ENCODE measurements around the gene CDH13.

Gene CDH13

GRCh38 chr16:83305092-83305491 lies 678.3 kb downstream of the CDH13 start:
- CTCF ChIA-PET = interaction anchor here (1.5 kb wide), 1 partner anchor 51 kb away, joined by 3 read pairs; no protein-coding TSS in a partner anchor
- Histone ChIP-seq H3K9me3 (ENCODE audit: control insufficient read depth, insufficient read depth, low read depth, low read length) (no peaks in the 10 kb centered on the region), H3K27ac (ENCODE audit: extremely low read depth, low read depth, low read length) (no peak overlapping the region), H3K4me1 (ENCODE audit: control insufficient read depth, insufficient read depth, low read length) (0 out of 2 replicates have a peak, but pooled peaks cover 3% of the 10 kb centered on the region), H3K4me3 (ENCODE audit: low read depth, low read length) (no peak overlapping the region), H3K36me3 (ENCODE audit: control insufficient read depth in 2 of 2, insufficient read depth in 1 of 2, low read length in 2 of 2) (no peaks in the 10 kb centered on the region)
- POLR2A ChIA-PET = no interaction called here
- TF ChIP-seq, protein P1, sequence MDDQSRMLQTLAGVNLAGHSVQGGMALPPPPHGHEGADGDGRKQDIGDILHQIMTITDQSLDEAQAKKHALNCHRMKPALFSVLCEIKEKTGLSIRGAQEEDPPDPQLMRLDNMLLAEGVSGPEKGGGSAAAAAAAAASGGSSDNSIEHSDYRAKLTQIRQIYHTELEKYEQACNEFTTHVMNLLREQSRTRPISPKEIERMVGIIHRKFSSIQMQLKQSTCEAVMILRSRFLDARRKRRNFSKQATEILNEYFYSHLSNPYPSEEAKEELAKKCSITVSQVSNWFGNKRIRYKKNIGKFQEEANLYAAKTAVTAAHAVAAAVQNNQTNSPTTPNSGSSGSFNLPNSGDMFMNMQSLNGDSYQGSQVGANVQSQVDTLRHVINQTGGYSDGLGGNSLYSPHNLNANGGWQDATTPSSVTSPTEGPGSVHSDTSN (CRISPR knock-in tag; IDR thresholded peaks at IDR 0.05) = no peak
- TF ChIP-seq ZNF580 (tag by site-specific recombination; IDR thresholded peaks at IDR 0.05) (no peak), ZNF146 (tag by site-specific recombination; IDR thresholded peaks at IDR 0.05) (no peak)

- Histone ChIP-seq H3K36me3 (ENCODE audit: control insufficient read depth in 2 of 2, insufficient read depth in 1 of 2, low read length in 2 of 2) (no peaks in the 10 kb centered on the region), H3K4me3 (ENCODE audit: low read depth, low read length) (no peak overlapping the region), H3K4me1 (ENCODE audit: control insufficient read depth, insufficient read depth, low read length) (no peaks in the 10 kb centered on the region), H3K9me3 (ENCODE audit: control insufficient read depth, insufficient read depth, low read depth, low read length) (no peaks in the 10 kb centered on the region), H3K27ac (ENCODE audit: extremely low read depth, low read depth, low read length) (no peak overlapping the region)
- ChIA-PET POLR2A (no interaction called here), CTCF (interaction anchor here (1.0 kb wide), 1 partner anchor 49 kb away, joined by 4 read pairs; no protein-coding TSS in a partner anchor)
- TF ChIP-seq ZNF140 (tag by site-specific recombination; IDR thresholded peaks at IDR 0.05) (no peak), ZBTB20 (tag by site-specific recombination; IDR thresholded peaks at IDR 0.05) (no peak), ZFP37 (tag by site-specific recombination; IDR thresholded peaks at IDR 0.05) (no peak), ZNF221 (tag by site-specific recombination; IDR thresholded peaks at IDR 0.05; ENCODE audit: borderline replicate concordance) (no peak), KLF10 (tag by site-specific recombination; IDR thresholded peaks at IDR 0.05) (no peak), ZNF837 (tag by site-specific recombination; IDR thresholded peaks at IDR 0.05) (no peak), SCRT2 (tag by site-specific recombination; IDR thresholded peaks at IDR 0.05) (no peak), ZNF585B (tag by site-specific recombination; IDR thresholded peaks at IDR 0.05) (no peak), ZBTB10 (tag by site-specific recombination; IDR thresholded peaks at IDR 0.05) (no peak), ZNF391 (tag by site-specific recombination; IDR thresholded peaks at IDR 0.05; ENCODE audit: borderline replicate concordance, low read depth) (no peak), ZBTB21 (tag by site-specific recombination; IDR thresholded peaks at IDR 0.05) (no peak), ZNF433 (tag by site-specific recombination; IDR thresholded peaks at IDR 0.05; ENCODE audit: low read depth) (no peak)
- TF ChIP-seq, protein P2, sequence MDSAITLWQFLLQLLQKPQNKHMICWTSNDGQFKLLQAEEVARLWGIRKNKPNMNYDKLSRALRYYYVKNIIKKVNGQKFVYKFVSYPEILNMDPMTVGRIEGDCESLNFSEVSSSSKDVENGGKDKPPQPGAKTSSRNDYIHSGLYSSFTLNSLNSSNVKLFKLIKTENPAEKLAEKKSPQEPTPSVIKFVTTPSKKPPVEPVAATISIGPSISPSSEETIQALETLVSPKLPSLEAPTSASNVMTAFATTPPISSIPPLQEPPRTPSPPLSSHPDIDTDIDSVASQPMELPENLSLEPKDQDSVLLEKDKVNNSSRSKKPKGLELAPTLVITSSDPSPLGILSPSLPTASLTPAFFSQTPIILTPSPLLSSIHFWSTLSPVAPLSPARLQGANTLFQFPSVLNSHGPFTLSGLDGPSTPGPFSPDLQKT (IDR thresholded peaks at IDR 0.05; ENCODE audit: borderline replicate concordance, low read depth, low read length) = no peak
These were observed 680.3 kb downstream of the CDH13 start for GRCh38 chr16:83306961-83307593.

DNA sequence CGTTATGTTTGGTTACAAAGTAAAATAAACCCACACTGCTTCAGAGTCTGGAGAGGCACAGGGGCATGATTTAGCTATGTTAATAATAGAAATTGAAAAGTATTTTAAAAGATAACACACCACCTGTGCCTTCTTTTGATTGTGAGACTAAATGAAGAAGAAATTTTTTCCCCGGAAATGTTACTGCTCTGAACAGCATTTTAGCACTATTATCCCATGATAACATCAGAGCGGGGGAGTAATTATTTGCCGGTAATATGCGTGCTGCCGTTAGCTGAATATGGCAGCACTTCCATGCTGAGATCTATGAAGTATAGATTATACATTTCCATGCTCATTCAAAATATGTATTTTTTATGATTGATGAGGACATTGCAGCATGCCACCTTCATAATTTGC lies 680.8 kb downstream of the CDH13 start:
- H3K4me3 ChIP-seq (ENCODE audit: low read depth, low read length) = no peak overlapping the region
- ChIA-PET CTCF (no interaction called here), POLR2A (no interaction called here)
- H3K9me3 ChIP-seq (ENCODE audit: control insufficient read depth, insufficient read depth, low read depth, low read length) = no peaks in the 10 kb centered on the region
- H3K27ac ChIP-seq (ENCODE audit: extremely low read depth, low read depth, low read length) = no peak overlapping the region
- no peaks in the 10 kb centered on the region for H3K36me3 ChIP-seq (ENCODE audit: control insufficient read depth in 2 of 2, insufficient read depth in 1 of 2, low read length in 2 of 2)
- no peaks in the 10 kb centered on the region for H3K4me1 ChIP-seq (ENCODE audit: control insufficient read depth, insufficient read depth, low read length)
- TF ChIP-seq ZNF624 (tag by site-specific recombination; IDR thresholded peaks at IDR 0.05) (no peak), MEIS1 (CRISPR knock-in tag; IDR thresholded peaks at IDR 0.05; ENCODE audit: borderline replicate concordance) (no peak), ZNF311 (tag by site-specific recombination; IDR thresholded peaks at IDR 0.05; ENCODE audit: borderline replicate concordance) (no peak), ZNF658 (tag by site-specific recombination; IDR thresholded peaks at IDR 0.05) (no peak), BCL11A (tag by site-specific recombination; IDR thresholded peaks at IDR 0.05; ENCODE audit: low read depth) (no peak), ZNF558 (tag by site-specific recombination; IDR thresholded peaks at IDR 0.05) (no peak), ZNF280C (tag by site-specific recombination; IDR thresholded peaks at IDR 0.05) (no peak), OSR2 (tag by site-specific recombination; IDR thresholded peaks at IDR 0.05) (no peak), ZNF350 (tag by site-specific recombination; IDR thresholded peaks at IDR 0.05) (no peak), GLIS1 (tag by site-specific recombination; IDR thresholded peaks at IDR 0.05) (no peak), ZNF585B (tag by site-specific recombination; IDR thresholded peaks at IDR 0.05) (no peak)

All from HEK293 (cell line).